ENCODE results near the gene FBL. TPM values are rescaled to one million over a fixed set of nuclear protein-coding genes. Genes with fewer than 3 reads are reported as not detected.

The FBL gene
- total and polyA plus RNA-seq, 2 donors (not counting 1 experiment from before 2014, with no cell fraction given), result 253 to 376 TPM

DNA sequence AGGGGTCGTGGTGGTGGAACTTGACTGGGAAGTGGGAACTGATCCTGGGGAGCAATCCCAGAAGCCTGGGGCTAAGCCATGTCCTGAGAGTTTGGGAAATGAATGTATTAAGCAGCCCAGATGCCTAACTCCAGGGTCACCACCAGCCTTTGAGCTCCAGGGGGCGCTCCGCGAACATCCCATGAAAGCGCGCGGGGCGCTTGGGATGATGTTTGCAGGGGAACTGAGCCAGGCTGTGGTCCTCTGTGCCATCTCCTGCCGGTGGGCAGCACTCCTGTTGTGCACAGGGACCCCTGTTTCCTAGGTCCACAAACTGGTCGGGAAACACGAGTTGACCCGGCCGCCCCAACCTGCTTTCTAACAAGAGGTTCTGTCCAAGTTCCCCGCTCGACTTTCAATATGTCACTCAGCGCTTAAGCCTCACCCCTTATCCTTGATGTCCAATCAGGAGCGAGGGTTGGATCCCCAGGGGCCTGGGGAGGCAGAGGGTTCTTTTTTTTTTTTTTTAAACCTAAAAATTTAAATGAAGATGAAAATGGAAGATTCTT lies 53.1 kb downstream of the FBL start:
- Mint-ChIP-seq H3K4me3 (peak overlapping the region; percentile 79), H3K9me3 (ENCODE audit: insufficient read depth) (no peaks in the 10 kb centered on the region), H3K27ac (peak overlapping the region; percentile 37), H3K27me3 (peaks cover 6% of the 10 kb centered on the region), H3K4me1 (peaks cover 8% of the 10 kb centered on the region)
- Histone ChIP-seq H3K4me2 (replicated peaks; ENCODE audit: low read depth, low read length, poor library complexity, severe bottlenecking) (peak overlapping the region; percentile 93), H2AFZ (ENCODE audit: insufficient read depth, low read depth, low read length, poor library complexity, severe bottlenecking) (peak overlapping the region; percentile 93), H3K27me3 (replicated peaks in 1 of 4; ENCODE audit: control extremely low read depth in 1 of 4, control insufficient read depth in 3 of 4, insufficient read depth in 4 of 4, low read length in 3 of 4) (no peaks in the 10 kb centered on the region), H3K27ac (ENCODE audit: low read length in 2 of 2) (no peak overlapping the region), H3K9me3 (ENCODE audit: control extremely low read depth in 1 of 3, control insufficient read depth in 2 of 3, insufficient read depth in 1 of 3, low read length in 2 of 3) (peaks cover 1 to 8% (median 7%) of the 10 kb centered on the region in 3 donors), H3K9ac (ENCODE audit: low read length) (peak overlapping the region; percentile 75), H3K79me2 (ENCODE audit: control insufficient read depth, insufficient read depth, low read length) (no peaks in the 10 kb centered on the region), H4K20me1 (ENCODE audit: control insufficient read depth, insufficient read depth, low read length, poor library complexity, severe bottlenecking) (no peaks in the 10 kb centered on the region), H3K4me3 (ENCODE audit: control extremely low read depth in 1 of 5, extremely low read depth in 1 of 5, insufficient read depth in 1 of 5, low read depth in 2 of 5, low read length in 4 of 5) (peak overlapping the region; percentile 42 to 76 (median 58)), H3K36me3 (replicated peaks in 1 of 2; ENCODE audit: control extremely low read depth in 1 of 2, control insufficient read depth in 1 of 2, extremely low read depth in 1 of 2, insufficient read depth in 2 of 2, low read length in 1 of 2) (no peaks in the 10 kb centered on the region), H3K4me1 (ENCODE audit: control insufficient read depth in 2 of 2, insufficient read depth in 2 of 2, low read length in 2 of 2) (peaks cover 0 to 9% of the 10 kb centered on the region in 2 donors)
- peak; percentile 94 for ATAC-seq (ENCODE audit: low read depth)
- DNase-seq, result peak; percentile 88
- CTCF ChIA-PET, result interaction anchor here (0.6 to 7.1 kb wide), 20 partner anchors 11 to 1302 kb away, joined by 3 to 159 read pairs (median 5); partner anchors contain the start of genes DYRK1B, FBL, PSMC4 and ZNF780B
- TF ChIP-seq, protein P1, sequence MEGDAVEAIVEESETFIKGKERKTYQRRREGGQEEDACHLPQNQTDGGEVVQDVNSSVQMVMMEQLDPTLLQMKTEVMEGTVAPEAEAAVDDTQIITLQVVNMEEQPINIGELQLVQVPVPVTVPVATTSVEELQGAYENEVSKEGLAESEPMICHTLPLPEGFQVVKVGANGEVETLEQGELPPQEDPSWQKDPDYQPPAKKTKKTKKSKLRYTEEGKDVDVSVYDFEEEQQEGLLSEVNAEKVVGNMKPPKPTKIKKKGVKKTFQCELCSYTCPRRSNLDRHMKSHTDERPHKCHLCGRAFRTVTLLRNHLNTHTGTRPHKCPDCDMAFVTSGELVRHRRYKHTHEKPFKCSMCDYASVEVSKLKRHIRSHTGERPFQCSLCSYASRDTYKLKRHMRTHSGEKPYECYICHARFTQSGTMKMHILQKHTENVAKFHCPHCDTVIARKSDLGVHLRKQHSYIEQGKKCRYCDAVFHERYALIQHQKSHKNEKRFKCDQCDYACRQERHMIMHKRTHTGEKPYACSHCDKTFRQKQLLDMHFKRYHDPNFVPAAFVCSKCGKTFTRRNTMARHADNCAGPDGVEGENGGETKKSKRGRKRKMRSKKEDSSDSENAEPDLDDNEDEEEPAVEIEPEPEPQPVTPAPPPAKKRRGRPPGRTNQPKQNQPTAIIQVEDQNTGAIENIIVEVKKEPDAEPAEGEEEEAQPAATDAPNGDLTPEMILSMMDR (IDR thresholded peaks at IDR 0.05), result peak; percentile 91
- no peak for TF ChIP-seq EZH2 (IDR thresholded peaks at IDR 0.05; ENCODE audit: borderline replicate concordance, insufficient read depth, low read depth, low read length, poor library complexity, severe bottlenecking)
- under 1% methylated on average over 15 of the region's 17 CpGs for WGBS (ENCODE audit: insufficient coverage)
- POLR2A ChIA-PET, result interaction anchor here (0.6 to 0.7 kb wide), 3 partner anchors 174 to 870 kb away, joined by 3 to 6 read pairs (median 3); no protein-coding TSS in a partner anchor
- intact Hi-C loops (cut with micrococcal nuclease), result loop anchor here (1.0 to 2.0 kb wide), 3 partner anchors 51 to 372 kb away; no protein-coding TSS in a partner anchor

DNA sequence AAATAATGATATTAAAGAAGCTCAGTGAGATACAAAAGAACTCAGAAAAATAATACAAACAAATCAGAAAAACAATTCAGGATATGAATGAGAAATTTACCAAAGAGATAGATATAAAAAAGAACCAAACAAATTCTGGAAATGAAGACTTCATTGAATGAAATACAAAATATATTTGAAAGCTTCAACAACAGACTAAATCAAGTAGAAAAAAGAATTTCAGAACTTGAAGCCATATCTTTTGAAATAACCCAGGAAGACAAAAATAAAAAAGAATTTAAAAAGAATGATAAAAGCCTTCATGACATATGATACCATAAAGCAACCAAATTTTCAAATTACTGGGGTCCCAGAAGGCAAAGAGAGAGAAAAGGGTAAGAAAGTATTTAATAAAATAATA lies 57.9 kb downstream of the FBL start:
- DNase-seq (no peak), ATAC-seq (ENCODE audit: low read depth) (no peak)
- Mint-ChIP-seq H3K4me1 (peaks cover 3% of the 10 kb centered on the region), H3K27me3 (peaks cover 33% of the 10 kb centered on the region), H3K9me3 (ENCODE audit: insufficient read depth) (no peaks in the 10 kb centered on the region), H3K27ac (no peak overlapping the region), H3K4me3 (no peak overlapping the region)
- no peak overlapping the region for H3K4me3 ChIP-seq (ENCODE audit: control extremely low read depth in 1 of 5, extremely low read depth in 1 of 5, insufficient read depth in 1 of 5, low read depth in 2 of 5, low read length in 4 of 5)
- H3K27me3 ChIP-seq (replicated peaks in 1 of 4; ENCODE audit: control extremely low read depth in 1 of 4, control insufficient read depth in 3 of 4, insufficient read depth in 4 of 4, low read length in 3 of 4), result peaks cover 0 to 23% (median 9%) of the 10 kb centered on the region in 4 experiments
- H3K27ac ChIP-seq (ENCODE audit: low read length in 2 of 2), result no peak overlapping the region
- no peaks in the 10 kb centered on the region for H3K36me3 ChIP-seq (replicated peaks in 1 of 2; ENCODE audit: control extremely low read depth in 1 of 2, control insufficient read depth in 1 of 2, extremely low read depth in 1 of 2, insufficient read depth in 2 of 2, low read length in 1 of 2)
- H2AFZ ChIP-seq (ENCODE audit: insufficient read depth, low read depth, low read length, poor library complexity, severe bottlenecking), result no peak overlapping the region
- H3K79me2 ChIP-seq (ENCODE audit: control insufficient read depth, insufficient read depth, low read length), result no peaks in the 10 kb centered on the region
- intact Hi-C loops (cut with micrococcal nuclease), result no loop called here
- ChIA-PET CTCF (interaction anchor here (0.6 kb wide), 1 partner anchor 18 kb away, joined by 3 read pairs; no protein-coding TSS in a partner anchor), POLR2A (no interaction called here)
- no peak for TF ChIP-seq EZH2 (IDR thresholded peaks at IDR 0.05; ENCODE audit: borderline replicate concordance, insufficient read depth, low read depth, low read length, poor library complexity, severe bottlenecking)
- TF ChIP-seq, protein P1 (IDR thresholded peaks at IDR 0.05), result no peak
- H3K4me2 ChIP-seq (replicated peaks; ENCODE audit: low read depth, low read length, poor library complexity, severe bottlenecking), result no peak overlapping the region
- H3K4me1 ChIP-seq (ENCODE audit: control insufficient read depth in 2 of 2, insufficient read depth in 2 of 2, low read length in 2 of 2), result peaks cover 0 to 4% of the 10 kb centered on the region in 2 donors
- H3K9me3 ChIP-seq (ENCODE audit: control extremely low read depth in 1 of 3, control insufficient read depth in 2 of 3, insufficient read depth in 1 of 3, low read length in 2 of 3), result peaks cover 1 to 21% (median 17%) of the 10 kb centered on the region in 3 donors
- no peak overlapping the region for H3K9ac ChIP-seq (ENCODE audit: low read length)
- no peaks in the 10 kb centered on the region for H4K20me1 ChIP-seq (ENCODE audit: control insufficient read depth, insufficient read depth, low read length, poor library complexity, severe bottlenecking)

Measured in B cell (primary cell).